A673 (cell line): ENCODE results near the gene ZNF107.

Experiments used
- EZH2 ChIP-seq: fragments of 200-600 bp; sonication (generic); IDR thresholded peaks from 2 replicates; pipeline ENCODE4 v1.6.1; 2017; ENCODE audit warnings: borderline replicate concordance, low read depth, mild to moderate bottlenecking, mixed read lengths, antibody characterized with exemption, low read length; ENCODE audit not compliant: poor library complexity, severe bottlenecking
- TF ChIP-seq, protein P1 (sequence below): fragments of 300-800, 200-600 bp; sonication (generic); conservative IDR thresholded peaks from 2 replicates; pipeline ENCODE4 v1.5.1; 2017; ENCODE audit warnings: low read depth, mild to moderate bottlenecking, antibody characterized with exemption, low read length, moderate library complexity, mixed read lengths

DNA sequence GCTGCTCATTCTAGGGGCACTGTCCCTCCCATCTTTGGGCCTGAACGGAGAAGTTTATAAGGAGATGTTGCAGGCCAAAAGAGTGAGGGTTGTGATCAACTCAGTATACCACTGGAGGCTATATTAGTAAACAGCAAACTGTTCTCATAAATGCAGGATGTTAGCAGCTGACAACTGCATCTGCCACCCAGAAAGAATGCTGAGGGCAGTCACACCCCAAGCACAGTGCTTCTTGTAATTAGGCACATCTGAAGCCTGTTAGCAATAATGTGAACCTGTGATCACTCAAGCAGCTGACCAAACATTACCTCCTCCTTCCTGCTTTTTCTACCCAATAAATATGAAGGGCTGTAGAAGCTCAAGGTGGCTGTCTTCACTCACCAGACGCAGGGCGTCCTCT, 89.9 kb downstream of the ZNF107 start:
- TF ChIP-seq, protein P1, sequence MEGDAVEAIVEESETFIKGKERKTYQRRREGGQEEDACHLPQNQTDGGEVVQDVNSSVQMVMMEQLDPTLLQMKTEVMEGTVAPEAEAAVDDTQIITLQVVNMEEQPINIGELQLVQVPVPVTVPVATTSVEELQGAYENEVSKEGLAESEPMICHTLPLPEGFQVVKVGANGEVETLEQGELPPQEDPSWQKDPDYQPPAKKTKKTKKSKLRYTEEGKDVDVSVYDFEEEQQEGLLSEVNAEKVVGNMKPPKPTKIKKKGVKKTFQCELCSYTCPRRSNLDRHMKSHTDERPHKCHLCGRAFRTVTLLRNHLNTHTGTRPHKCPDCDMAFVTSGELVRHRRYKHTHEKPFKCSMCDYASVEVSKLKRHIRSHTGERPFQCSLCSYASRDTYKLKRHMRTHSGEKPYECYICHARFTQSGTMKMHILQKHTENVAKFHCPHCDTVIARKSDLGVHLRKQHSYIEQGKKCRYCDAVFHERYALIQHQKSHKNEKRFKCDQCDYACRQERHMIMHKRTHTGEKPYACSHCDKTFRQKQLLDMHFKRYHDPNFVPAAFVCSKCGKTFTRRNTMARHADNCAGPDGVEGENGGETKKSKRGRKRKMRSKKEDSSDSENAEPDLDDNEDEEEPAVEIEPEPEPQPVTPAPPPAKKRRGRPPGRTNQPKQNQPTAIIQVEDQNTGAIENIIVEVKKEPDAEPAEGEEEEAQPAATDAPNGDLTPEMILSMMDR, result no peak
- TF ChIP-seq EZH2, result no peak
